GM18520 (cell line): ENCODE data around the gene CDCA3.

Experiments used
- ATAC-seq: cut with Tn5 transposase; IDR thresholded peaks from one replicate; pipeline ENCODE4 v1.9.1; 2021; ENCODE audit not compliant: unreplicated experiment

Gene CDCA3

DNA sequence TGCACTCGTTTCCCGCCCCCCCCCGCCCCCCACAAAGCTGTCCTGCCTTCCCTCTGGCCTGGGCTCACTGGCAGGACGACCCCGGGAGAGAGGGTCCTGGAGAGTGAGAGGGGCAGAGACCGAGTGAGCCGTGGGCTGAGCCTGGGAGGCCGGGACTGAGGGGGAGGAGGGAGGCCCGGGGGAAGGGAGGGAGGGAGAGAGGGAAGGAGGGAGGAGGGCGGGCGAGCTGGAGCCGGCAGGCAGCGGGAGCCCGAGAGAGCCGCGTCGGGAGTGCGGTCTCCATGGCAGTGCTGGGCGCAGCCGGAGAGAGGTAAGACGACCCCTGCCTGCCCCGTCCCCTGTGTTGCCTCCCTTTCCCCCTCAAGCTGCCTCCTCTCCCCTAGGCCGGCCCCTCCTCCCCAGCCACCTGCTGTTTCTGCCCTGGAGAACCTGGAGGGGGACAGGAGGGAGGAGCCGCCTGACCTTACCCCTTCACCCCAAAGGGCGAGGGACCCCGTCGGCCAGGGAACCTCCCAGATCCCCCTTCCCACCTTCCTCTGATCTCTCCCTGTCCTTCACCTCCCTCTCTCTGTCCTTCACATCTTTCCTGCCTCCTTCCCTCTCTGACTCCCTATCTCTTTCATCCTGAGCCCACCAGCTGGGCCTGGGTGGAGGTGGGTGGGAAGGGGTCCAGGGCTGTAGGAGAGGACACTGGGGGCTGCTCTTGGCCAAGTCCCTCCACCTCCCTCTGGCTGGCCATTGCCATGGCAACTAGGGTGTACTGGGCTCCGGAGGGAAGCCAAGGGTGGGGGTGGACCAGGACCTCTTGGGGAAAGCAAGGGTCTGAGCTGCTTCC is 29.3 kb downstream of the CDCA3 start, which contains the start of gene GPR162:
GPR162 (plus strand) TSS at position 231 of the 835 bp plus-strand sequence. CDS start 2,078 bp downstream, outside the sequence.
- ATAC-seq, result no peak

DNA sequence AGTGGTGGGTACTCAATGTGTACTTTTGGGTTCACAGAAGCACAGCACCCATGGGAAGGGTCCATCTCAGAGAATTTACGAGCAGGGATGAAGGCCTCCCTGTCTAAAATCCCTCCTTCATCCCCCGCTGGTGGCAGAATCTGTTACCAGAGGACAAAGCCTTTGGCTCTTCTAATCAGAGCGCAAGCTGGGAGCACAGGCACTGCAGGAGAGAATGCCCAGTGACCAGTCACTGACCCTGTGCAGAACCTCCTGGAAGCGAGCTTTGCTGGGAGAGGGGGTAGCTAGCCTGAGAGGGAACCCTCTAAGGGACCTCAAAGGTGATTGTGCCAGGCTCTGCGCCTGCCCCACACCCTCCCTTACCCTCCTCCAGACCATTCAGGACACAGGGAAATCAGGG is 30.9 kb downstream of the CDCA3 start:
- ATAC-seq, result no peak

DNA sequence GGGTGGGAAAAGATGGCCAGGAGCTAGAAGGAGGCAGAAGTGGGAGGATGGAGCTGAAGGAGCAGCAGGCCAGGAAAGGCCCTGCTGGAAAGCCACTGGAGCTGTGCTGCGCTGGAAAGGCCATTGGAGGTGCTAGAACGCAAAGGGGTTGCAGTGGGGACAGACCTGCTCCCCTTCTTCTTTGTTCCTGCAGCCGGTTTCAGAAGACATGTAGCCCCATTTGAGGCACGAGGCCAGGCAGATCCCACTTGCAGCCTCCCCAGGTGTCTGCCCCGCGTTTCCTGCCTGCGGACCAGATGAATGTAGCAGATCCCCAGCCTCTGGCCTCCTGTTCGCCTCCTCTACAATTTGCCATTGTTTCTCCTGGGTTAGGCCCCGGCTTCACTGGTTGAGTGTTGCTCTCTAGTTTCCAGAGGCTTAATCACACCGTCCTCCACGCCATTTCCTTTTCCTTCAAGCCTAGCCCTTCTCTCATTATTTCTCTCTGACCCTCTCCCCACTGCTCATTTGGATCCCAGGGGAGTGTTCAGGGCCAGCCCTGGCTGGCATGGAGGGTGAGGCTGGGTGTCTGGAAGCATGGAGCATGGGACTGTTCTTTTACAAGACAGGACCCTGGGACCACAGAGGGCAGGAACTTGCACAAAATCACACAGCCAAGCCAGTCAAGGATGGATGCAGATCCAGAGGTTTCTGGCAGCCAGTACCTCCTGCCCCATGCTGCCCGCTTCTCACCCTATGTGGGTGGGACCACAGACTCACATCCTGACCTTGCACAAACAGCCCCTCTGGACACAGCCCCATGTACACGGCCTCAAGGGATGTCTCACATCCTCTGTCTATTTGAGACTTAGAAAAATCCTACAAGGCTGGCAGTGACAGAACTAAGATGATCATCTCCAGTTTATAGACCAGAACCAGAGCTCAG is 31.7 kb downstream of the CDCA3 start:
- ATAC-seq, result no peak

DNA sequence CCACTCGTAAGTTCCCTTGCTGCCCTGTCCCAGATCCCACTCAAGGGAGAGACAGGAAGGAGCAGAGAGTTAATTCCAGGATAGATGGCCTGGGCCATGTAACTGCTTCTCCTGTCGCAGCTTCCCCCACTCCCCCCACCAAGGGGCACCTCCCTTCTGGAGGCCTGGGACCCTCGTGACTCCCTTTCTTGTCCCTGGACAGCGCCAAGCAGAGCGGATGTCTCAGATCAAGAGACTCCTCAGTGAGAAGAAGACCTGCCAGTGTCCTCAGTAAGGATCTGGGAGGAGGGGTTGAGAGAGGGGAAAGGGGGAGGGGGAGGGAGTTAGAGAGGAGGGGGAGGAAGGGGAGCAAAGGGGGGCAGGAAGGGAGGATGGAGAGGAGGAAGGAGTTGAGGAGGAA is 32.4 kb downstream of the CDCA3 start:
- no peak for ATAC-seq

DNA sequence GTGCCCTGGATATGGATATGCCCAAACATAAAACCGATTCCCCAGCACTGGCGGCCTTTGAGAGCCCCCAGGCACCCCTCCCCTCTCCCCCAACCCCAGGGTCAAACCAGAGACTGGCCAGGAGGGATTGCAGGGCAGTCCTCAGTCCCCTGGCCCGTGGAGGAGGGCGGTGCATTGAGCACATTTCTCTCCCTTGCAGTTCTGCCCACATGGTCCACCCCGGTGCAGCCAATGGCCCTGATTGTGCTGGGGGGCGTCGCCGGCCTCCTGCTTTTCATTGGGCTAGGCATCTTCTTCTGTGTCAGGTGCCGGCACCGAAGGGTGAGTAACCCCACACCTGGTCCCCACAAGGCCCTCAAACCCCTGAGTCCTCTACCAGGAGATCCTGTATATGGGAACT is 32.9 kb downstream of the CDCA3 start:
- no peak for ATAC-seq

DNA sequence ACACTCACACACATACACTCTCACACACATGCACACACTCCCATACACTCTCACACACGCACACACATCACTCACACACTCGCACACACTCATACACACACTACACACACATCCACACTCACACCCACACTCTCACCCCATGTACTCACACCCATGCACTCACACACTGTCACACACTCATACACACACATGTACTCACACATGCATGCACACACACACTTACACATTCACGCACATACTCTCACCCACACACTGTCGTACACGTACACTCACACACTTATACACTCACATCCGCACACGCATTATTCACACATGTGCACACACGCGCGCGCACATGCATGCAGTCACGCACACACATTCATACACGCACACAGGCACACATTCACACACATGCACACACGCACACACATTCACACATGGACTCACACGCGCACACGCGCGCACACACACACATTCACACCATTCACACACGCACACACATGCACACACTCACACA is 33.4 kb downstream of the CDCA3 start:
- no peak for ATAC-seq

DNA sequence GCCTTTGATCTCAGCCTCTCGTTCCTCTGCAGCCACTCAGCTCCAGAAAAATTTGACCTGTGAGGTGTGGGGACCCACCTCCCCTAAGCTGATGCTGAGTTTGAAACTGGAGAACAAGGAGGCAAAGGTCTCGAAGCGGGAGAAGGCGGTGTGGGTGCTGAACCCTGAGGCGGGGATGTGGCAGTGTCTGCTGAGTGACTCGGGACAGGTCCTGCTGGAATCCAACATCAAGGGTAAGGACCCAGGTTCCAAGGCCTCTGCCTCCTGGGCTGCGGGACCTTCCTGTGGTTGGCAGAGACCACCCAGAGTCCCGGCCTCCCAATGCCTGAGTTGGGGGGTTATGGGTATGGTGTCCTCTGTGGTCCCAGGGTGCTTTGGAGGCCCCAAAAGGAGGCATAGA is 34.0 kb downstream of the CDCA3 start:
- ATAC-seq, result no peak

DNA sequence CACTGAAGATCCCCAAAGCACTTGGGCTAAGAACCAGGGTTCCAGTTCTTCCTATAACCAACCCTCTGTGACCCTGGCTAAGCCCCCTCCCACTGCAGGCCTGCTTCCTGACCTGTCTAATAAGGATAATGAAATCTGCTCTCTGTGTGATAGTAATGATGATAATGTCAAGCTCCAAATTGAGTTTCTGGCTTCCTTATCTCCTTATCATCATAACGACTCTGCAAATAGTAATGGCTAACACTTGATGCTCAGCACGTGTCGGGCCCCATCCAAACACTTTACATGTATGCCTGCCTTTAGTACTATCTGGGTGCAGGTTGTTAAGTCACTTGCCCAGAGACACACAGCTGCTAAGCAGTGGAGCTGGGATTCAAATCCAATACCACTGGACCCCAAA is 34.5 kb downstream of the CDCA3 start:
- no peak for ATAC-seq

DNA sequence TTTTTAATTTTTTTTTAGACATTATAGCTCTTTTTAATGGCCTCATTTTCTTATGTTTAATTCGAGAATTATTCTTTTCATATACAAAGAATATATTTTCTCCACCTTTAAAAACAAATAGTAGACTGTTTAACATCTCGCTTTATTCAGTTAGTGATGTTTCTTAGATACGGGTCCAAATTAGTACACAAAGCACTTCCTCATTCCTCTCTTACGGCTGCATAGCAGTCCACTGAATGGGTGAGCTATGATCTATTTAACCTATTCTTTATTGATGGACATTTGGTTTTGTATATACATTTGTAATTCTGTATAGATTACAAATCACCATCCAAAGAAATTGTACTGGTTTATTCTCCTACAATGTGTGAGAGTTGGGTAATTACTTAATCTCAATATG is 37.7 kb downstream of the CDCA3 start:
- ATAC-seq, result no peak

DNA sequence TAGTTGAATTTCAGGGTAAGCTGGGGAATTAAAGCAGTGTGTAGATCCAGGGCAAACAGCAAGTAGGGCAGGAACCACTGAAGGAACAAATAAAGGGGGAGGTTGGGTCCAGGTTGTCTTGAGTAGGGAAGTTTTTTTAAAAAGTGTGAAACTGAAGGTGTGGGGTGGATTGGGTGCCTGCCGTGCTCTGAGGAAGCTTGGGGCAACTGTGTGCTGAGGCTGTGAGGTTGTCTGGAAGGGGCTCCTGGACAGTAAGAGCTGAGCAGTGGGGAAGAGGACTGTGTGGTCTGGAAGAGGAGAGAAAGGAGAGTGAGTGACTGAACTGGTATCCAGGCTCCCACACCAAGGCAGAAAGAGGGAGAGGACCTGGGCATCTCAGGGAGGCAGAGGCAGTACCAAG is 40.3 kb downstream of the CDCA3 start:
- no peak for ATAC-seq

DNA sequence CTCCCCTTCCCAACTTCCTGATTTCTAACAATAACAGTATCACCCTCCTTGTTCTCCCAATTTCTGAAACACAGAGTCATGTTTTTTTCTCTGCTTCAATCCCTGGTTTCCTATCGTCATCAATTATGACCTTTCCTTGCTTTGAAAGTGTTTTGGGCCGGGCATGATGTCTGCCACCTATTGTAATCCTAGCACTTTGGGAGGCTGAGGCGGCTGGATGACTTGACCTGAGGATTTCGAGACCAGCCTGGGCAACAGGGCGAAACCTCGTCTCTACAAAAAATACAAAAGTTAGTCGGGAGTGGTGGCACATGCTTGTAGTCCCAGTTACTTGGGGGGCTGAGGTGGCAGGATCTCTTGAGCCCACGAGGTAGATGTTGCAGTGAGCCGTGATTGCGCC is 42.0 kb downstream of the CDCA3 start:
- no peak for ATAC-seq

DNA sequence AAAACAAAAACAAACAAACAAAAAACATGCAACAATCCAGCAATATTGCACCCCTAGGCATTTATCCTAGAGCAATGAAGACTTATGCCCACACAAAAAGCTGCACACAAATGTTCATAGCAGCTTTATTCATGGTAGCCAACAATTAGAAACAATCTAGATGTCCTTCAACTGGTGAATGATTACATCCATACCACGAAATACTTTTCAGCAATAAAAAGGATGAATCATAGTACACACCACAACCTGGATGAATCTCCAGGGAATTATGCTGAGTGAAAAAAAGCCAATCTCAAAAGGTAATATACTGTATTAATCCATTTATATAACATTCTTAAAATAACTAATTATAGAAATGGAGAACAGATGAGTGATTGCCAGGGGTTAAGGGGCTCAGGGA is 43.9 kb downstream of the CDCA3 start:
- no peak for ATAC-seq

DNA sequence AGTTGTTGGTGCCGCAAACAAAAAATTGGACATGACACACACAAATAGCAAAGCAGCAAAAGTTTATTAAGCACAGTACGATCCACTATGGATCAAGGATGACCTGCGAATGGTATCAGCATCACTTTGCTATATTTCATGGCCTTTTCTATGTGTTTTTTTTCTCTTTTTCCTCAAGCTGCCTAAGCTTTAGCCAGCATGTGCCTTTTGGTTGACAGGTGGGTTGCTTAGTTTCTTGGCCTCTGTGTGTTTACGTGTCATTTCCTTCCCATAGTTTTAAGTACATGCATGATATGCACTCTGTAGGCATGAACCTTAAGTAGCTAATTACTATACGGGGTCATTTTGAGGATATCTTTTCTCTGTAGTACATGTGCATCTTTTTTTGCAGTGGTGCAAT is 51.9 kb downstream of the CDCA3 start:
- ATAC-seq, result no peak
